ENCODE results near the gene CNN2. TPM values are rescaled to one million over a fixed set of nuclear protein-coding genes. Genes with fewer than 3 reads are reported as not detected.

Gene CNN2
- total and polyA plus RNA-seq, 9 of the 15 experiments (the other 6 are each of a cell fraction or from before 2014, with no cell fraction given), result 12.1 to 174 (median 52.7) TPM

GRCh38 chr19:980133-980998, 46.0 kb upstream of the CNN2 start (continued):
- TF ChIP-seq, protein P1, sequence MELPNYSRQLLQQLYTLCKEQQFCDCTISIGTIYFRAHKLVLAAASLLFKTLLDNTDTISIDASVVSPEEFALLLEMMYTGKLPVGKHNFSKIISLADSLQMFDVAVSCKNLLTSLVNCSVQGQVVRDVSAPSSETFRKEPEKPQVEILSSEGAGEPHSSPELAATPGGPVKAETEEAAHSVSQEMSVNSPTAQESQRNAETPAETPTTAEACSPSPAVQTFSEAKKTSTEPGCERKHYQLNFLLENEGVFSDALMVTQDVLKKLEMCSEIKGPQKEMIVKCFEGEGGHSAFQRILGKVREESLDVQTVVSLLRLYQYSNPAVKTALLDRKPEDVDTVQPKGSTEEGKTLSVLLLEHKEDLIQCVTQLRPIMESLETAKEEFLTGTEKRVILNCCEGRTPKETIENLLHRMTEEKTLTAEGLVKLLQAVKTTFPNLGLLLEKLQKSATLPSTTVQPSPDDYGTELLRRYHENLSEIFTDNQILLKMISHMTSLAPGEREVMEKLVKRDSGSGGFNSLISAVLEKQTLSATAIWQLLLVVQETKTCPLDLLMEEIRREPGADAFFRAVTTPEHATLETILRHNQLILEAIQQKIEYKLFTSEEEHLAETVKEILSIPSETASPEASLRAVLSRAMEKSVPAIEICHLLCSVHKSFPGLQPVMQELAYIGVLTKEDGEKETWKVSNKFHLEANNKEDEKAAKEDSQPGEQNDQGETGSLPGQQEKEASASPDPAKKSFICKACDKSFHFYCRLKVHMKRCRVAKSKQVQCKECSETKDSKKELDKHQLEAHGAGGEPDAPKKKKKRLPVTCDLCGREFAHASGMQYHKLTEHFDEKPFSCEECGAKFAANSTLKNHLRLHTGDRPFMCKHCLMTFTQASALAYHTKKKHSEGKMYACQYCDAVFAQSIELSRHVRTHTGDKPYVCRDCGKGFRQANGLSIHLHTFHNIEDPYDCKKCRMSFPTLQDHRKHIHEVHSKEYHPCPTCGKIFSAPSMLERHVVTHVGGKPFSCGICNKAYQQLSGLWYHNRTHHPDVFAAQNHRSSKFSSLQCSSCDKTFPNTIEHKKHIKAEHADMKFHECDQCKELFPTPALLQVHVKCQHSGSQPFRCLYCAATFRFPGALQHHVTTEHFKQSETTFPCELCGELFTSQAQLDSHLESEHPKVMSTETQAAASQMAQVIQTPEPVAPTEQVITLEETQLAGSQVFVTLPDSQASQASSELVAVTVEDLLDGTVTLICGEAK (IDR thresholded peaks at IDR 0.05), result 0 out of 2 replicates have a peak, but pooled peaks have one; percentile 26
- TF ChIP-seq, protein P1 (CRISPR knock-in tag; IDR thresholded peaks at IDR 0.05), result no peak
- TF ChIP-seq LEF1 (IDR thresholded peaks at IDR 0.05) (peak; percentile 87), ARID2 (IDR thresholded peaks at IDR 0.05) (no peak), MYNN (IDR thresholded peaks at IDR 0.05) (peak; percentile 71; the same call in 1 of the 2 replicates), MYNN (CRISPR knock-in tag; IDR thresholded peaks at IDR 0.05) (no peak), U2AF2 (optimal IDR thresholded peaks at IDR 0.05; ENCODE audit: low read depth, low read length) (no peak), ZFX (CRISPR knock-in tag; IDR thresholded peaks at IDR 0.05) (peak; percentile 97), NEUROD1 (IDR thresholded peaks at IDR 0.05; ENCODE audit: borderline replicate concordance, low read depth, low read length, partially characterized antibody) (peak; percentile 51), GMEB1 (CRISPR knock-in tag; IDR thresholded peaks at IDR 0.05) (peak; percentile 50; the same call in 1 of the 2 replicates), XRCC3 (IDR thresholded peaks at IDR 0.05) (no peak), PBX2 (CRISPR knock-in tag; IDR thresholded peaks at IDR 0.05; ENCODE audit: low read depth) (no peak), PBX2 (tag; conservative IDR thresholded peaks at IDR 0.05; ENCODE audit: low read depth) (no peak), POLR2A (conservative IDR thresholded peaks at IDR 0.05) (peak; percentile 63), RBBP5 (IDR thresholded peaks at IDR 0.05; ENCODE audit: borderline replicate concordance, insufficient read depth, low read length, poor library complexity, severe bottlenecking) (peak; percentile 47)
